ENCODE data around the gene CABLES2. TPM values are rescaled to one million over a fixed set of nuclear protein-coding genes. Genes with fewer than 3 reads are reported as not detected.

CABLES2 gene
- total and polyA plus RNA-seq, 2 donors (not counting 3 experiments of a cell fraction or from before 2014, with no cell fraction given), result 7.8 to 9.9 TPM

DNA sequence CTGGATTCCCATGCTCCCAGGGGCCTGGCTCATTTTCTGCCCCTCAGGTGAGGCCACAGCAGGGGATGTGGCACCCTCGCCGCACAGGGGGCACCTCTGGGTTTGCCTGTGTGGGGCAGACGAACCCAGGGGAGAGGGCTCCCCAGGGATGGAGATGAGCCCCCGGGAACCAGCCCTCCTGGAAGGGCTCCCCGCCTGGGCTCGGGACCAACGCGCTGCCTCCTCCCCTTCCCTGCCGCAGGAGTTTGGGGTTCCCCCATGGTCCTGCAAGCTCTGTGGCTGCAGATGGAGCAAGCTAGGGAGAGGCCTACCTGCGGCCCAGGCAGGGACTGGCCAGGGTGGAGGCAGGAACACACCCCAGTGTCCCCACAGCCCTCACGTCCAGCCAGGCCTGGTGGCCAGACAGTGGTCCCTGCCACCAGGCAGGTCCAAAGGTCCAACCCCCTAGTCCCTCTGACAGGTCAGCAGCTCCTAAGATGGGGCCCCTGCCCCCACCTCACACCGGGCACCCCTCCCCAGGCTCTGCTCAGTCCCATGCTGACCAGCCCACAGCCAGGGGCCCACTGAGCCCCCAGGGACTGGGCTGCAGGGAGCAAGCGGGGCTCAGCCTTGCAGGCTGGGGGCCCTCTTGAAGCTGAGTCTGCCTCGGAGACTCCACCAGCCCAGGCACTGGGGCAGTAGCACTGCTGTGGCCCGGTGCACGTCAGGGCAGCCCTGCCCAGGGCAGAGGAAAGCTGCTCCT, 53.6 kb downstream of the CABLES2 start:
- H3K27me3 ChIP-seq (ENCODE audit: control insufficient read depth in 2 of 2, insufficient read depth in 2 of 2, low read length in 2 of 2), result no peaks in the 10 kb centered on the region
- no TSS peak for BruUV-seq (replicated peaks)
- H3K4me1 ChIP-seq (ENCODE audit: control insufficient read depth, extremely low read depth, insufficient read depth, low read length), result peaks cover 34% of the 10 kb centered on the region
- H3K36me3 ChIP-seq (ENCODE audit: control insufficient read depth in 2 of 2, extremely low read depth in 1 of 2, insufficient read depth in 2 of 2, low read length in 2 of 2), result peaks cover 2 to 14% of the 10 kb centered on the region in 2 experiments
- FAIRE-seq (no peak), DNase-seq (ENCODE audit: low read depth, low spot score) (no peak)
- H3K9ac ChIP-seq (replicated peaks; ENCODE audit: extremely low read depth, insufficient read depth, low read length), result no peak overlapping the region
- peaks cover 55% of the 10 kb centered on the region for H3K79me2 ChIP-seq (ENCODE audit: control insufficient read depth, insufficient read depth, low read length)
- H3K4me3 ChIP-seq (replicated peaks in 1 of 3; ENCODE audit: insufficient read depth in 1 of 3, low read depth in 1 of 3, low read length in 3 of 3), result no peak overlapping the region
- no peak for TF ChIP-seq FOS (IDR thresholded peaks at IDR 0.05; ENCODE audit: borderline replicate concordance, insufficient read depth, low read length)
- TF ChIP-seq, protein P1, sequence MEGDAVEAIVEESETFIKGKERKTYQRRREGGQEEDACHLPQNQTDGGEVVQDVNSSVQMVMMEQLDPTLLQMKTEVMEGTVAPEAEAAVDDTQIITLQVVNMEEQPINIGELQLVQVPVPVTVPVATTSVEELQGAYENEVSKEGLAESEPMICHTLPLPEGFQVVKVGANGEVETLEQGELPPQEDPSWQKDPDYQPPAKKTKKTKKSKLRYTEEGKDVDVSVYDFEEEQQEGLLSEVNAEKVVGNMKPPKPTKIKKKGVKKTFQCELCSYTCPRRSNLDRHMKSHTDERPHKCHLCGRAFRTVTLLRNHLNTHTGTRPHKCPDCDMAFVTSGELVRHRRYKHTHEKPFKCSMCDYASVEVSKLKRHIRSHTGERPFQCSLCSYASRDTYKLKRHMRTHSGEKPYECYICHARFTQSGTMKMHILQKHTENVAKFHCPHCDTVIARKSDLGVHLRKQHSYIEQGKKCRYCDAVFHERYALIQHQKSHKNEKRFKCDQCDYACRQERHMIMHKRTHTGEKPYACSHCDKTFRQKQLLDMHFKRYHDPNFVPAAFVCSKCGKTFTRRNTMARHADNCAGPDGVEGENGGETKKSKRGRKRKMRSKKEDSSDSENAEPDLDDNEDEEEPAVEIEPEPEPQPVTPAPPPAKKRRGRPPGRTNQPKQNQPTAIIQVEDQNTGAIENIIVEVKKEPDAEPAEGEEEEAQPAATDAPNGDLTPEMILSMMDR (IDR thresholded peaks at IDR 0.05; ENCODE audit: extremely low read depth in 1 of 2, insufficient read depth in 1 of 2, low read depth in 1 of 2, low read length in 2 of 2), result no peak
- H3K9me1 ChIP-seq (replicated peaks; ENCODE audit: control insufficient read depth, extremely low read depth, insufficient read depth, low read length), result no peaks in the 10 kb centered on the region
- intact Hi-C loops (cut with micrococcal nuclease), result no loop called here
- H3K9me3 ChIP-seq (replicated peaks; ENCODE audit: control insufficient read depth, insufficient read depth, low read length), result no peaks in the 10 kb centered on the region
- dilution Hi-C loops (cut with MboI; ENCODE audit: extremely low pct_ligation_motif_present, low sequenced_read_pairs), result no loop called here
- H3K27ac ChIP-seq (ENCODE audit: insufficient read depth, low read depth, low read length), result no peak overlapping the region
- no peak overlapping the region for H2AFZ ChIP-seq (ENCODE audit: low read depth, low read length)
- ChIA-PET POLR2A (no interaction called here), CTCF (interaction anchor here (0.9 kb wide), 1 partner anchor 29 kb away, joined by 3 read pairs; no protein-coding TSS in a partner anchor)
- H4K20me1 ChIP-seq (replicated peaks; ENCODE audit: control insufficient read depth, extremely low read depth, insufficient read depth, low read length), result no peaks in the 10 kb centered on the region
- H3K4me2 ChIP-seq (ENCODE audit: insufficient read depth, low read length), result no peak overlapping the region
